HEK293 (cell line): ENCODE measurements around the gene CFAP107.

Experiments
- CTCF ChIA-PET: fragments of 350-600 bp; formaldehyde crosslinking; extraction: SDS; loops from one replicate; lab custom pipeline; 2021; ENCODE audit warnings: antibody characterized with exemption; lab: Yijun Ruan, JAX
- POLR2A ChIA-PET: fragments of 300-600 bp; formaldehyde crosslinking; extraction: SDS; loops from one replicate; lab custom pipeline; 2020; ENCODE audit warnings: antibody characterized with exemption, inconsistent platforms; lab: Yijun Ruan, JAX
- H3K27ac ChIP-seq: fragments of 200-500 bp; sonication (Bioruptor generic); 2 replicates; pipeline ENCODE4 v1.5.1; 2014; ENCODE audit warnings: low read depth, low read length, control low read depth, inconsistent platforms; ENCODE audit errors: extremely low read depth
- H3K36me3 ChIP-seq, 2 experiments: fragments of 200-500 bp in 1 of 2; sonication (Bioruptor generic) in 1 of 2; 1 replicate in 1 of 2; 2 replicates in 1 of 2; pipeline ENCODE4 v1.5.1; 2014 to 2017; ENCODE audit warnings: inconsistent platforms in 2 of 2, low read length in 2 of 2; ENCODE audit not compliant: control insufficient read depth in 2 of 2, insufficient read depth in 1 of 2
- H3K4me1 ChIP-seq: fragments of 200-500 bp; sonication (Bioruptor generic); 2 replicates; pipeline ENCODE4 v1.5.1; 2014; ENCODE audit warnings: mild to moderate bottlenecking, low read length, inconsistent platforms; ENCODE audit not compliant: control insufficient read depth, insufficient read depth
- H3K4me3 ChIP-seq: 2 replicates; pipeline ENCODE4 v1.5.1; 2011; ENCODE audit warnings: low read depth, mild to moderate bottlenecking, control low read depth, low read length, moderate library complexity
- H3K9me3 ChIP-seq: fragments of 200-500 bp; sonication (Bioruptor generic); 2 replicates; pipeline ENCODE4 v1.5.1; 2014; ENCODE audit warnings: low read depth, low read length, inconsistent platforms; ENCODE audit not compliant: control insufficient read depth, insufficient read depth
- AEBP2 ChIP-seq: fragments of 450-650 bp; formaldehyde crosslinking; IDR thresholded peaks from 2 replicates; pipeline ENCODE4 v1.5.1; 2016; ENCODE audit warnings: missing biosample characterization, missing genetic modification characterization, borderline replicate concordance
- GLI2 ChIP-seq: fragments of 450-650 bp; formaldehyde crosslinking; IDR thresholded peaks from 2 replicates; pipeline ENCODE4; 2017; ENCODE audit warnings: missing biosample characterization, missing genetic modification characterization, low read depth, borderline replicate concordance
- GLIS1 ChIP-seq: fragments of 450-650 bp; formaldehyde crosslinking; IDR thresholded peaks from 2 replicates; pipeline ENCODE4 v1.5.1; 2016; ENCODE audit warnings: missing biosample characterization, missing genetic modification characterization
- IKZF3 ChIP-seq: fragments of 450-650 bp; IDR thresholded peaks from 2 replicates; pipeline ENCODE4 v1.5.0; 2018; ENCODE audit warnings: missing biosample characterization, mild to moderate bottlenecking, missing genetic modification characterization, moderate library complexity
- KLF1 ChIP-seq: fragments of 450-650 bp; formaldehyde crosslinking; IDR thresholded peaks from 2 replicates; pipeline ENCODE4 v1.5.1; 2016; ENCODE audit warnings: missing biosample characterization, missing genetic modification characterization
- SALL2 ChIP-seq: fragments of 450-650 bp; formaldehyde crosslinking; IDR thresholded peaks from 2 replicates; pipeline ENCODE4 v1.5.0; 2017; ENCODE audit warnings: missing biosample characterization, mild to moderate bottlenecking, missing genetic modification characterization, borderline replicate concordance
- TCF7L2 ChIP-seq: IDR thresholded peaks from 2 replicates; pipeline ENCODE4 v1.6.1; 2011; ENCODE audit warnings: low read depth, mild to moderate bottlenecking, inconsistent platforms, low read length, moderate library complexity, borderline replicate concordance
- WT1 ChIP-seq: fragments of 450-650 bp; formaldehyde crosslinking; IDR thresholded peaks from 2 replicates; pipeline ENCODE4 v1.5.1; 2016; ENCODE audit warnings: missing biosample characterization, missing genetic modification characterization
- ZBTB8A ChIP-seq: fragments of 450-650 bp; formaldehyde crosslinking; IDR thresholded peaks from 2 replicates; pipeline ENCODE4 v1.5.1; 2016; ENCODE audit warnings: missing biosample characterization, missing genetic modification characterization
- ZFP37 ChIP-seq: fragments of 450-650 bp; formaldehyde crosslinking; IDR thresholded peaks from 2 replicates; pipeline ENCODE4 v1.5.1; 2016; ENCODE audit warnings: missing biosample characterization, missing genetic modification characterization
- ZNF146 ChIP-seq: fragments of 450-650 bp; formaldehyde crosslinking; IDR thresholded peaks from 2 replicates; pipeline ENCODE4 v1.5.1; 2016; ENCODE audit warnings: missing biosample characterization, missing genetic modification characterization
- ZNF19 ChIP-seq: fragments of 450-650 bp; formaldehyde crosslinking; IDR thresholded peaks from 2 replicates; pipeline ENCODE4; 2016; ENCODE audit warnings: missing biosample characterization, missing genetic modification characterization, low read depth
- ZNF26 ChIP-seq: fragments of 450-650 bp; formaldehyde crosslinking; IDR thresholded peaks from 2 replicates; pipeline ENCODE4 v1.5.1; 2016; ENCODE audit warnings: missing biosample characterization, missing genetic modification characterization
- ZNF280C ChIP-seq: fragments of 450-650 bp; formaldehyde crosslinking; IDR thresholded peaks from 2 replicates; pipeline ENCODE4 v1.5.1; 2016; ENCODE audit warnings: missing biosample characterization, missing genetic modification characterization
- ZNF302 ChIP-seq: fragments of 450-650 bp; formaldehyde crosslinking; IDR thresholded peaks from 2 replicates; pipeline ENCODE4 v1.5.1; 2016; ENCODE audit warnings: missing biosample characterization, missing genetic modification characterization, low read depth
- ZNF324 ChIP-seq: fragments of 450-650 bp; formaldehyde crosslinking; IDR thresholded peaks from 2 replicates; pipeline ENCODE4 v1.5.1; 2016; ENCODE audit warnings: missing biosample characterization, missing genetic modification characterization
- ZNF404 ChIP-seq: fragments of 450-650 bp; formaldehyde crosslinking; IDR thresholded peaks from 2 replicates; pipeline ENCODE4 v1.5.1; 2017; ENCODE audit warnings: missing biosample characterization, missing genetic modification characterization
- ZNF530 ChIP-seq: fragments of 450-650 bp; formaldehyde crosslinking; IDR thresholded peaks from 2 replicates; pipeline ENCODE4 v1.5.1; 2016; ENCODE audit warnings: low read depth, missing biosample characterization, missing genetic modification characterization
- ZNF701 ChIP-seq: fragments of 450-650 bp; formaldehyde crosslinking; IDR thresholded peaks from 2 replicates; pipeline ENCODE4 v1.5.1; 2016; ENCODE audit warnings: missing biosample characterization, missing genetic modification characterization
- ZNF704 ChIP-seq: fragments of 450-650 bp; formaldehyde crosslinking; IDR thresholded peaks from 2 replicates; pipeline ENCODE4 v1.5.1; 2016; ENCODE audit warnings: missing biosample characterization, missing genetic modification characterization
- ZNF843 ChIP-seq: fragments of 450-650 bp; formaldehyde crosslinking; IDR thresholded peaks from 2 replicates; pipeline ENCODE4 v1.5.1; 2016; ENCODE audit warnings: missing biosample characterization, missing genetic modification characterization
- ZSCAN23 ChIP-seq: fragments of 450-650 bp; formaldehyde crosslinking; IDR thresholded peaks from 2 replicates; pipeline ENCODE4 v1.5.1; 2016; ENCODE audit warnings: missing biosample characterization, missing genetic modification characterization
- TF ChIP-seq, protein P1 (sequence below): fragments of 450-650 bp; formaldehyde crosslinking; IDR thresholded peaks from 2 replicates; pipeline ENCODE4 v1.5.1; 2016; ENCODE audit warnings: missing biosample characterization, missing genetic modification characterization
- TF ChIP-seq, protein P2 (sequence below): fragments of 450-650 bp; formaldehyde crosslinking; IDR thresholded peaks from 2 replicates; pipeline ENCODE4 v1.5.1; 2016; ENCODE audit warnings: missing biosample characterization, missing genetic modification characterization

CFAP107 gene

GRCh38 chr1:12798911-12799310 is 52.9 kb downstream of the CFAP107 start (continued):
- TF ChIP-seq, protein P1, sequence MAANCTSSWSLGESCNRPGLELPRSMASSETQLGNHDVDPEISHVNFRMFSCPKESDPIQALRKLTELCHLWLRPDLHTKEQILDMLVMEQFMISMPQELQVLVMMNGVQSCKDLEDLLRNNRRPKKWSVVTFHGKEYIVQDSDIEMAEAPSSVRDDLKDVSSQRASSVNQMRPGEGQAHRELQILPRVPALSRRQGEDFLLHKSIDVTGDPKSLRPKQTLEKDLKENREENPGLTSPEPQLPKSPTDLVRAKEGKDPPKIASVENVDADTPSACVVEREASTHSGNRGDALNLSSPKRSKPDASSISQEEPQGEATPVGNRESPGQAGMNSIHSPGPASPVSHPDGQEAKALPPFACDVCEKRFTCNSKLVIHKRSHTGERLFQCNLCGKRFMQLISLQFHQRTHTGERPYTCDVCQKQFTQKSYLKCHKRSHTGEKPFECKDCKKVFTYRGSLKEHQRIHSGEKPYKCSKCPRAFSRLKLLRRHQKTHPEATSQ (tag by site-specific recombination), result no peak
- TF ChIP-seq GLIS1 (tag by site-specific recombination), result no peak
- no peak for TF ChIP-seq ZNF843 (tag by site-specific recombination)
- no peak for TF ChIP-seq ZNF146 (tag by site-specific recombination)
- TF ChIP-seq ZFP37 (tag by site-specific recombination), result no peak
- no peak for TF ChIP-seq ZNF404 (tag by site-specific recombination)
- TF ChIP-seq IKZF3 (tag by site-specific recombination), result no peak
- TF ChIP-seq ZNF704 (tag by site-specific recombination), result no peak
- TF ChIP-seq AEBP2 (tag by site-specific recombination), result no peak
- TF ChIP-seq ZNF530, result no peak
- no peak for TF ChIP-seq ZNF324 (tag by site-specific recombination)
- TF ChIP-seq ZNF280C, result no peak
- TF ChIP-seq SALL2 (tag by site-specific recombination), result no peak

- Histone ChIP-seq H3K4me3 (no peak overlapping the region), H3K36me3 (no peaks in the 10 kb centered on the region), H3K27ac (no peak overlapping the region), H3K9me3 (no peaks in the 10 kb centered on the region), H3K4me1 (no peaks in the 10 kb centered on the region)
- TF ChIP-seq GLI2 (tag by site-specific recombination), result no peak
- no peak for TF ChIP-seq ZNF19
- no peak for TF ChIP-seq SALL2 (tag by site-specific recombination)
- TF ChIP-seq WT1 (tag by site-specific recombination), result no peak
- TF ChIP-seq, protein P2, sequence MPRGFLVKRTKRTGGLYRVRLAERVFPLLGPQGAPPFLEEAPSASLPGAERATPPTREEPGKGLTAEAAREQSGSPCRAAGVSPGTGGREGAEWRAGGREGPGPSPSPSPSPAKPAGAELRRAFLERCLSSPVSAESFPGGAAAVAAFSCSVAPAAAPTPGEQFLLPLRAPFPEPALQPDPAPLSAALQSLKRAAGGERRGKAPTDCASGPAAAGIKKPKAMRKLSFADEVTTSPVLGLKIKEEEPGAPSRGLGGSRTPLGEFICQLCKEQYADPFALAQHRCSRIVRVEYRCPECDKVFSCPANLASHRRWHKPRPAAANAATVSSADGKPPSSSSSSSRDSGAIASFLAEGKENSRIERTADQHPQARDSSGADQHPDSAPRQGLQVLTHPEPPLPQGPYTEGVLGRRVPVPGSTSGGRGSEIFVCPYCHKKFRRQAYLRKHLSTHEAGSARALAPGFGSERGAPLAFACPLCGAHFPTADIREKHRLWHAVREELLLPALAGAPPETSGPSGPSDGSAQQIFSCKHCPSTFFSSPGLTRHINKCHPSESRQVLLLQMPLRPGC, result no peak
- no peak for TF ChIP-seq ZNF302 (tag by site-specific recombination)
- TF ChIP-seq ZFP37 (tag by site-specific recombination), result no peak
- TF ChIP-seq KLF1, result no peak
- TF ChIP-seq ZNF26 (tag by site-specific recombination), result no peak
- TF ChIP-seq ZNF701 (tag by site-specific recombination), result no peak
- TF ChIP-seq ZSCAN23, result no peak
- no peak for TF ChIP-seq ZNF843 (tag by site-specific recombination)
- no peak for TF ChIP-seq TCF7L2
- TF ChIP-seq ZBTB8A (tag by site-specific recombination), result no peak
- CTCF ChIA-PET, result no interaction called here
- POLR2A ChIA-PET, result no interaction called here
These were observed 53.7 kb downstream of the CFAP107 start for GRCh38 chr1:12799730-12800129.
